ENCODE data around the gene ZC3H4. TPM values are rescaled to one million over a fixed set of nuclear protein-coding genes. Genes with fewer than 3 reads are reported as not detected.

The ZC3H4 gene
- total RNA-seq, 3 donors from 2014 or later: 44.4 to 53.4 (median 52.8) TPM

DNA sequence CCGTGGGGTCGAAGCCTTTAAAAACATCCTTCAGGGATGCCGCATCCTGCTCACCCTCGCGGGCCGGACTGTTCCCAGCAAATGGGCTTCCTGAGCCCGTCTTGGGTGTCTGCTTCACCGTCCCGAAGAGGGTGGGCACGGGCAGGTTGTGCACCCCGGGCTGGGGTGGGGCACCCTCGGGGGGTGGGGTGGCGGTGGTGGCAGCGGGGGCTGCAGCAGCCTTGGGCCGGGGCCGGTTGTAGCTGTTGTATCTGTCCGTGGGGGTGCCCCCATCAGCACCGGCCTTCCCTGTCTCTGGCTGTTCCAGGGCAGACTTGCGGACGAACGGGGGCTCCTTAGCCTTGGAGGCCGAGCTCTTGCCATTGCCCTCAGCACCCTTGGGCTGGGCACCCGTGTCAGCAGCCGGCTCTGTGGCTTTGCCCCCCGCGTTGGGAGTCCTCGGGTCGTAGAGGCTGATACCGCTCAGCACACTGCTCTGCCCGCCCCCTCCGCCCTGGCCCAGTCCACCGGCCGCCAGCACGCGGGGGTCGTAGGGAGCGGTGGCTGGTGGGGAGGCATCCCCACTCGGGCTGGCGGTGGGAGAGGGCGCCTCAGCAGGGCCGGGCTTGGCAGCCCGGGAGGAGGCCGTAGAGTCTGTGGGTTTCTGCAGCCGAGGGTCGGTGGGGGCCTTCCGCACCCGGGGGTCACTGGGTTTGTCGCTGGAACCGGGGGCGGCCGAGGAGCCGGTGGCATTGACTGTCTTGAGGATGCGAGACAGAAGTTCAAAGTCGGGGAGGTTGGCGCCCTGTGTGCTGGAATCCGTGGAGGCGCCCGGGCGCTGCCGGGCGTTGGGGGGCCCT is 47.0 kb downstream of the ZC3H4 start:
- no peaks in the 10 kb centered on the region for H3K4me1 ChIP-seq (ENCODE audit: low read depth)
- ATAC-seq (no peak), DNase-seq (no peak)
- TF ChIP-seq, protein P1, sequence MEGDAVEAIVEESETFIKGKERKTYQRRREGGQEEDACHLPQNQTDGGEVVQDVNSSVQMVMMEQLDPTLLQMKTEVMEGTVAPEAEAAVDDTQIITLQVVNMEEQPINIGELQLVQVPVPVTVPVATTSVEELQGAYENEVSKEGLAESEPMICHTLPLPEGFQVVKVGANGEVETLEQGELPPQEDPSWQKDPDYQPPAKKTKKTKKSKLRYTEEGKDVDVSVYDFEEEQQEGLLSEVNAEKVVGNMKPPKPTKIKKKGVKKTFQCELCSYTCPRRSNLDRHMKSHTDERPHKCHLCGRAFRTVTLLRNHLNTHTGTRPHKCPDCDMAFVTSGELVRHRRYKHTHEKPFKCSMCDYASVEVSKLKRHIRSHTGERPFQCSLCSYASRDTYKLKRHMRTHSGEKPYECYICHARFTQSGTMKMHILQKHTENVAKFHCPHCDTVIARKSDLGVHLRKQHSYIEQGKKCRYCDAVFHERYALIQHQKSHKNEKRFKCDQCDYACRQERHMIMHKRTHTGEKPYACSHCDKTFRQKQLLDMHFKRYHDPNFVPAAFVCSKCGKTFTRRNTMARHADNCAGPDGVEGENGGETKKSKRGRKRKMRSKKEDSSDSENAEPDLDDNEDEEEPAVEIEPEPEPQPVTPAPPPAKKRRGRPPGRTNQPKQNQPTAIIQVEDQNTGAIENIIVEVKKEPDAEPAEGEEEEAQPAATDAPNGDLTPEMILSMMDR (IDR thresholded peaks at IDR 0.05): no peak
- H3K9me3 ChIP-seq: no peaks in the 10 kb centered on the region
- H3K4me3 ChIP-seq: no peak overlapping the region
- intact Hi-C loops (cut with DNase I, micrococcal nuclease): no loop called here
- H3K36me3 ChIP-seq (ENCODE audit: low read depth): peaks cover 12% of the 10 kb centered on the region

DNA sequence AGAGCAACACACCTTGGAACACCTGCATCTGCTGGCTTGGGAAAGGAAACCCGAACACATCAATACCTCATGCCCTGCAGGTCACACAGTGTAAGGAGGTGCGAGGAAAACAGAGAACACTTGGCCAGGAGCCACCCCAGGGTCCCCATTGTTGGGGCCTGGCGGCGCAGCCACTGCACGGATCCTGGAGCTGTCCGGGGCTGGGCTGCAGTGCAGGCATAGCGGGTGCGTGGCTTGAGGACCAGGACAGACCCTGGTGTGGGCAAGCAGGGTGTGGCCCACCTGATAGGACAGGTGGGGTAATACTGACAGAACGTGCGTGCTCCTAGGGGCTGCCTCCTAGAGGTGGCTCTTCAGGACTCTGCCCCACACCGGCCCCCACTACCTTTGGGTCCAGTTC is 48.3 kb downstream of the ZC3H4 start:
- H3K36me3 ChIP-seq (ENCODE audit: low read depth): peaks cover 7% of the 10 kb centered on the region
- ATAC-seq (no peak), DNase-seq (no peak)
- H3K9me3 ChIP-seq: no peaks in the 10 kb centered on the region
- H3K4me1 ChIP-seq (ENCODE audit: low read depth): no peaks in the 10 kb centered on the region
- TF ChIP-seq, protein P1 (IDR thresholded peaks at IDR 0.05): no peak
- intact Hi-C loops (cut with DNase I, micrococcal nuclease): no loop called here
- no peak overlapping the region for H3K4me3 ChIP-seq

DNA sequence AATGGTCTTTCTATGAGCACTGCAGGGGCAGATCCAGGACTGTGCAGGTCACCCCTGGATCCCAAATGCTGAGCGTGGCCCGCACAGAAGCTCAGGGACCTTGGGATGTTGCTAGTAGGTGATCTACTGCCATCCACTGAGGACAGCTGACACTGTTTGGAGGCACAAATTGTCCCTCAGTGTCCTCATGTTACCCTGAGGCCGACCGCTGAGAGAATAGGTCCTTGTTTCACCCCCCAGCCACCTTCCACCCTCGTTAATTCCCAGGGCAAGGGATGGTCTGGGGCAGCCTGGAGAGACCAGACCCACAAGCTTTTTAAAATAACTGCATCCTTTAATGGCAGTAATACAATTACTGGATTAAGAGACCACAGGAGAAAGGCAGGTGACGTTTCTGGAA is 49.7 kb downstream of the ZC3H4 start:
- no peaks in the 10 kb centered on the region for H3K4me1 ChIP-seq (ENCODE audit: low read depth)
- TF ChIP-seq, protein P1 (IDR thresholded peaks at IDR 0.05): no peak
- ATAC-seq (no peak), DNase-seq (no peak)
- H3K9me3 ChIP-seq: no peaks in the 10 kb centered on the region
- H3K4me3 ChIP-seq: no peak overlapping the region
- intact Hi-C loops (cut with DNase I, micrococcal nuclease): no loop called here
- peaks cover 7% of the 10 kb centered on the region for H3K36me3 ChIP-seq (ENCODE audit: low read depth)

DNA sequence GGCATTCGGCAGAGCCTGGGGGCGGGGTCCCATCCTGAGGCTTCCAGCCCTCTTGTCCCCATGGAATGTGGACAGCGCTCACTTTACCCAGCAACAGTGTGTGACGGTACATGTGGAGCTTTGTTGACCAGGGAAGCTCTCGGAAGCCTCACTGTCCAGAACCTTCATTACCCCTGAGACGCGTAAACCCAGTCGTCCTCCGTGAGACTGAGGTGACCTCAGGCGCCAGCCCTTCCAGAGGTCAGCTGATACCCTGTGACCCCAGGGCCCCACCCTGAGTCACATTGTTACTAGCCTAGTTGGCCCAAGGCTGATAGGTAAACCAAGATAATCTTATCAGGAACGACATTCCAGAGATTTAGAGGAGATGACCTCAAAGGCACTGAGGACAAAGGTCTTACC is 55.0 kb downstream of the ZC3H4 start:
- TF ChIP-seq, protein P1 (IDR thresholded peaks at IDR 0.05): no peak
- DNase-seq (no peak), ATAC-seq (no peak)
- H3K36me3 ChIP-seq (ENCODE audit: low read depth): no peaks in the 10 kb centered on the region
- no peaks in the 10 kb centered on the region for H3K4me1 ChIP-seq (ENCODE audit: low read depth)
- intact Hi-C loops (cut with DNase I, micrococcal nuclease): no loop called here
- H3K4me3 ChIP-seq: no peak overlapping the region
- H3K9me3 ChIP-seq: no peaks in the 10 kb centered on the region

DNA sequence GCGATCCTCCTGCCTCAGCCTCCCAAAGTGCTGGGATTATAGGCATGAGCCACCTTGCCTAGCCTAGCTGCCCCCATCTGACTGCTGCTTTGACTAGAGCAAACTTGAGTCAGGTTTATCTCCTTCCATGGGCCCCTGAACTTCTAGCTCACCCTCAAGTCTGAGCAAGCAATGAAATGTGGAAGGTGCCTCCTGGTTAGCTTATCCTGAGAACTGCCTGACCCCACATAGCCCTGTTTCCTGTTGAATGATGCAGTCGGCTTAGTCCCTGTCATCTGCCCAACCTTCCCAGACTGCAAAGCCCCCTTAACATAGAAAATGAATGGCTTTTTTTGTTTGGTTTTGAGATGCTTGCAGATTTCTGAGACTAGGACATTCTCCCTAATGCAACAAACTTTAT is 56.2 kb downstream of the ZC3H4 start:
- H3K4me1 ChIP-seq (ENCODE audit: low read depth): no peaks in the 10 kb centered on the region
- DNase-seq: no peak
- TF ChIP-seq, protein P1 (IDR thresholded peaks at IDR 0.05): no peak
- H3K9me3 ChIP-seq: no peaks in the 10 kb centered on the region
- no peak overlapping the region for H3K4me3 ChIP-seq
- H3K36me3 ChIP-seq (ENCODE audit: low read depth): no peaks in the 10 kb centered on the region
- no peak for ATAC-seq
- intact Hi-C loops (cut with DNase I, micrococcal nuclease): no loop called here
